ENCODE measurements around the gene ORMDL2.
"Not testable (repeated sequence)": the region's sequence is repeated elsewhere in the genome, so short reads cannot be mapped to it uniquely, and the experiment has no call there.

The ORMDL2 gene

DNA sequence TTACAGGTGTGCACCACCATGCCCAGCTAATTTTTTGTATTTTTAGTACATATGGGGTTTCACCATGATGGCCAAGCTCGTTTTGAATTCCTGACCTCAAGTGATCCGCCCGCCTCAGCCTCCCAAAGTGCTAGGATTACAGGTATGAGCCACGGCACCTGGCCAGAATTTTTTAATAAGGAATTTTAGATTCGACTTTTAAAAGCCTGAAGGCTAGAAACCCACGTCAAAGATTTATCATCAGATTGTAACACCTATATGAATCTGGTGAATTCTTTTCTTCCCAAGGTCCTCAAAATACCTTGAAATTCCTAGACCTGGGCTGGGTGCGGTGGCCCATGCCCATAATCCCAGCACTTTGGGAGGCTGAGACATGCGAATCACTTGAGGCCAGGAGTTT lies 43.6 kb downstream of the ORMDL2 start:
- Mint-ChIP-seq H3K27me3 (no peaks in the 10 kb centered on the region), H3K9me3 (peaks cover 4% of the 10 kb centered on the region), H3K4me3 (no peak overlapping the region), H3K4me1 (ENCODE audit: low read depth) (no peaks in the 10 kb centered on the region), H3K36me3 (ENCODE audit: low read depth) (no peaks in the 10 kb centered on the region), H3K27ac (no peak overlapping the region)
- DNase-seq: no peak

DNA sequence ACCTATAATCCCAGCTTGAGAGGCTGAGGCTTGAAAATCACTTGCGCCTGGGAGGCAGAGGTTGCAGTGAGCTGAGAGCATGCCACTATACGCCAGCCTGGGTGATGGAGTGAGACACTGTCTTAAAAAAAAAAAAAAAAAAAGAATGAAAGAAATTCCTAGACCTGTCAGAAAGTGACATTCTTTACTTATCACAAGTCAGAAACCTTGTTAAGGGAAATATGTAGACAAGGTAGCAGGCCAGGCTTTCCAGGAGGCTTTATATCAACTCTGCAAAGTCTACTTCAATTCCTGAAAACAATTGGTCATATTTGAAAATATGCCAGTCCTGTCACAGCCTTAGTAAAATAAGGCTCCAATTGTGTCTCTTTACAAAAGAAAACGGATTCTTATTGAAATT lies 44.0 kb downstream of the ORMDL2 start:
- Mint-ChIP-seq H3K27me3 (no peaks in the 10 kb centered on the region), H3K4me3 (no peak overlapping the region), H3K9me3 (peaks cover 4% of the 10 kb centered on the region), H3K4me1 (ENCODE audit: low read depth) (no peaks in the 10 kb centered on the region), H3K36me3 (ENCODE audit: low read depth) (no peaks in the 10 kb centered on the region), H3K27ac (no peak overlapping the region)
- DNase-seq: no peak

DNA sequence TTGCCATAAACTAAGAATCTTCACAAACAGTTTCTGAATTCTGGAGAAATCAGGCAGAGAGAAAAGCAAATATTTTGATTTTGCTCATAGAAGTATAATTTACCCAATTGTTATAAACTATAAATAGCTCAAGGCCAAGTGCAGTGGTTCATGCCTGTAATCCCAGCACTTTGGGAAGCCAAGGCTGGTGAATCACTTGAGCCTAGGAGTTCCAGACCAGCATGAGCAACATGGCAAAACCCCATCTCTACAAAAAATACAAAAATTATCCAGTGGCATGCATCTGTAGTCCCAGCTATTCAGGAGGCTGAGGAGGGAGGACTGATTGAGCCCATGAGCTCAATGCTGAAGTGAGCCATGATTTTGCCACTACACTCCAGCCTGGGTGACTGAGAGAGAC lies 44.4 kb downstream of the ORMDL2 start:
- no peak overlapping the region for H3K27ac Mint-ChIP-seq
- H3K4me3 Mint-ChIP-seq: no peak overlapping the region
- no peaks in the 10 kb centered on the region for H3K36me3 Mint-ChIP-seq (ENCODE audit: low read depth)
- no peaks in the 10 kb centered on the region for H3K27me3 Mint-ChIP-seq
- no peak for DNase-seq
- peaks cover 4% of the 10 kb centered on the region for H3K9me3 Mint-ChIP-seq
- no peaks in the 10 kb centered on the region for H3K4me1 Mint-ChIP-seq (ENCODE audit: low read depth)

DNA sequence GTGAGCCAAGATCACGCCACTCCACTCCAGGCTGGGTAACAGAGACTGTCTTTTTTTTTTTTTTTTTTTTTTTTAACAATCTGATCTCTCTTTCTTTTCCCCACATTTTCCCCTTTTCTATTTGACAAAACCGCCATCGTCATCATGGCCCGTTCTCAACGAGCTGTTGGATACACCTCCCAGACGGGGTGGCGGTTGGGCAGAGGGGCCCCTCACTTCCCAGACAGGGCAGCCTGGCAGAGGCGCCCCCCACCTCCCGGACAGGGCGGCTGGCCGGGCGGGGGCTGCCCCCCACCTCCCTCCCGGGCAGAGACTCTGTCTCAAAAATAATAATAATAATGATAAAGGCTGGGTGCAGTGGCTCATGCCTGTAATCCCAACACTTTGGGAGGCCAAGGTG lies 45.1 kb downstream of the ORMDL2 start:
- H3K27ac Mint-ChIP-seq; H3K27me3 Mint-ChIP-seq; H3K4me1 Mint-ChIP-seq (ENCODE audit: low read depth); H3K4me3 Mint-ChIP-seq; H3K9me3 Mint-ChIP-seq; H3K36me3 Mint-ChIP-seq (ENCODE audit: low read depth); DNase-seq: not testable (repeated sequence)

DNA sequence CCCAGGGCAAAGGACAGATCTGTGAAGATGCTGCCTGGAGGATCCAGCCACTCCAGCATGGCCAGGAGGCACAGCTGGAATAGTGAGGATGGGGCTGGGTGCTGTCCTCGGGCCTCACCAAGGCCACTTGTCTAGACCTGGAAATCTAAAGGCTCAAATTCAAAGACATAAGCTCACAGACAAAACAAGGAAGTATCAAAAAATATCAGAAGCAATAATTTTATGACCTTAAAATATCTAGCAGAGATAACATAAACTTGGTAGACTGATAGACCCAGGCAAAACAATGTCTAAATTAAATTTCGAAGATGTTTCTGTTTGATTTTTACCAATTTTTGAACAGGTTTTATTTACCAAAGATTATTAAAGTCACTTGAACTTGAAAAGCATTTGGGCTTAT lies 47.5 kb downstream of the ORMDL2 start:
- no peak overlapping the region for H3K4me3 Mint-ChIP-seq
- DNase-seq: no peak
- H3K27ac Mint-ChIP-seq: no peak overlapping the region
- no peaks in the 10 kb centered on the region for H3K27me3 Mint-ChIP-seq
- peaks cover 4% of the 10 kb centered on the region for H3K9me3 Mint-ChIP-seq
- no peaks in the 10 kb centered on the region for H3K4me1 Mint-ChIP-seq (ENCODE audit: low read depth)
- H3K36me3 Mint-ChIP-seq (ENCODE audit: low read depth): no peaks in the 10 kb centered on the region

DNA sequence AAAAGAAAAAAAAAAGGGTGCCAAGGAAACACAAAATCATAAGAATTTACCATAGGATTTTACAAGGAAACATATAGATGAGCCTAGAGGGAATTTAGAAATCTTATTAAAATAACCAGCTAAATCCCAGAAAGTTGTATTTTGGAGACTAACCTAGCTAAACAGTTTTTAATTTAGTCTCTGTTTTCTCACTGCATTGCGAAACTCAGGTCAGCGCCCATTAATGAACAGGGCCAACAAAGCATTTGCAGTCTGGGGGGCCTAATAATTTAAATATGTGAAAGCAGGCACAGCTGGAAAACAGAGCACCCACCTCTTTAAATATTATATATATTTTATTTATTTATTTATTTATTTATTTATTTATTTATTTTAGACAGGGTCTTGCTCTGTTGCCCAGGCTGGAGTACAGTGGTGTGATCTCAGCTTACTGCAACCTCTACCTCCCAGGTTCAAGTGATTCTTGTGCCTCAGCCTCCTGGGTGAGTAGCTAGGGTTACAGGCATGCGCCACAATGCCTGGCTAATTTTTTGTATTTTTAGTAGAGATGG lies 48.7 kb downstream of the ORMDL2 start:
- not testable (repeated sequence) for H3K27ac Mint-ChIP-seq; DNase-seq; H3K27me3 Mint-ChIP-seq; H3K9me3 Mint-ChIP-seq; H3K4me3 Mint-ChIP-seq; H3K4me1 Mint-ChIP-seq (ENCODE audit: low read depth); H3K36me3 Mint-ChIP-seq (ENCODE audit: low read depth)

All from activated T-cell treated with anti-CD3 and anti-CD28 coated beads, Interleukin-2, amount 50 U/mL, for 24 hours (primary cell).